Gastroesophageal sphincter (tissue), 4 donors: ENCODE measurements around the gene CASP12. TPM values are rescaled to one million over a fixed set of nuclear protein-coding genes. Genes with fewer than 3 reads are reported as not detected.
A peak's percentile ranks its signal among the peaks of the same experiment; 100 is the strongest.

Experiments
- ATAC-seq: fragments of 150-250 bp; one replicate; pipeline ENCODE4 v1.9.1; 2016; ENCODE audit warnings: mild to moderate bottlenecking, moderate library complexity
- H3K27ac ChIP-seq, 4 donors: fragments of 200-600 bp; sonication (generic) in 3 of 4; 1 replicate in 3 of 4; 2 replicates in 1 of 4; pipeline ENCODE4 v1.5.1; 2016 to 2019
- H3K27me3 ChIP-seq: fragments of 200-600 bp; sonication (generic); one replicate; pipeline ENCODE4 v1.5.1; 2019
- H3K36me3 ChIP-seq, 2 donors: fragments of 200-600 bp; sonication (generic); one replicate each; pipeline ENCODE4 v1.5.1; 2019; ENCODE audit warnings: control low read depth in 1 of 2
- H3K4me1 ChIP-seq, 3 donors: fragments of 200-600 bp; sonication (generic); 1 replicate in 2 of 3; 2 replicates in 1 of 3; pipeline ENCODE4 v1.5.1; 2016 to 2019; ENCODE audit warnings: control low read depth in 2 of 3
- H3K4me3 ChIP-seq, 2 donors: fragments of 200-600 bp; sonication (generic); one replicate each; pipeline ENCODE4 v1.5.1; 2019; ENCODE audit warnings: mild to moderate bottlenecking in 1 of 2, moderate library complexity in 1 of 2
- H3K9me3 ChIP-seq, 3 donors: fragments of 200-600 bp; sonication (generic); one replicate each; pipeline ENCODE4 v1.5.1; 2017 to 2019; ENCODE audit warnings: control low read depth in 2 of 3
- CTCF ChIP-seq, 4 experiments: fragments of 200-600 bp in 2 of 4; fragments of 450-650 bp in 2 of 4; sonication (generic) in 1 of 4; IDR thresholded peaks; one replicate each; pipeline ENCODE4 v1.5.1; 2017 to 2019; ENCODE audit warnings: antibody characterized with exemption in 4 of 4, mild to moderate bottlenecking in 2 of 4, moderate library complexity in 2 of 4
- EP300 ChIP-seq: sonication (generic); formaldehyde crosslinking; IDR thresholded peaks from one replicate; pipeline ENCODE4 v1.6.1; 2017; ENCODE audit warnings: antibody characterized with exemption, mild to moderate bottlenecking
- POLR2A ChIP-seq, 2 donors: fragments of 450-650 bp; IDR thresholded peaks; one replicate each; pipeline ENCODE4 v1.6.1; 2017; ENCODE audit warnings: antibody characterized with exemption in 2 of 2, mild to moderate bottlenecking in 2 of 2, moderate library complexity in 1 of 2
- POLR2AphosphoS5 ChIP-seq: sonication (generic); formaldehyde crosslinking; IDR thresholded peaks from one replicate; pipeline ENCODE4 v1.6.1; 2017; ENCODE audit warnings: antibody characterized with exemption
- WGBS, 2 donors: methylation state at CpG; one replicate each; pipeline ENCODE4 v1.1.5; 2018; ENCODE audit warnings: low coverage in 1 of 2; 5-methylcytosine and 5-hydroxymethylcytosine counted together
- total RNA-seq, 4 donors: library from RNA; depleted of rRNA; stranded (reverse); fragments of >200 nt; gene quantifications; one replicate each; pipeline ENCODE4 v1.1.0, GENCODE V29; 2016

CASP12 gene
- total RNA-seq, 4 donors from 2014 or later = 1.2 to 8.9 (median 2.2) TPM

GRCh38 chr11:104905271-104905670 is 7.0 kb upstream of the CASP12 start:
- ATAC-seq = no peak
- Histone ChIP-seq H3K4me3 (no peak overlapping the region), H3K36me3 (peaks cover 0 to 6% of the 10 kb centered on the region in 2 donors), H3K27me3 (no peaks in the 10 kb centered on the region), H3K27ac (no peak overlapping the region), H3K4me1 (no peaks in the 10 kb centered on the region), H3K9me3 (no peaks in the 10 kb centered on the region)
- WGBS, 2 donors = 94% methylated on average over 4 of the region's 4 CpGs
- TF ChIP-seq EP300 (no peak), POLR2A (IDR thresholded peaks at IDR 0.05) (no peak), POLR2AphosphoS5 (no peak), CTCF (IDR thresholded peaks at IDR 0.05) (no peak)

GRCh38 chr11:104899226-104899625 is 966 bp upstream of the CASP12 start:
- Histone ChIP-seq H3K36me3 (peaks cover 0 to 6% of the 10 kb centered on the region in 2 donors), H3K9me3 (no peaks in the 10 kb centered on the region), H3K4me3 (no peak overlapping the region), H3K27me3 (no peaks in the 10 kb centered on the region), H3K4me1 (peaks cover 0 to 52% (median 15%) of the 10 kb centered on the region in 3 donors), H3K27ac (peak overlapping the region in 2 of 4 donors; percentile 76 to 79)
- ATAC-seq = no peak
- no peak for TF ChIP-seq CTCF (IDR thresholded peaks at IDR 0.05)

GRCh38 chr11:104898685-104899013 is 389 bp upstream of the CASP12 start:
- TF ChIP-seq EP300 (no peak), POLR2AphosphoS5 (no peak), POLR2A (IDR thresholded peaks at IDR 0.05) (no peak), CTCF (IDR thresholded peaks at IDR 0.05) (no peak)
- peak; percentile 64 for ATAC-seq
- Histone ChIP-seq H3K4me3 (peak overlapping the region; percentile 44 to 57), H3K9me3 (no peaks in the 10 kb centered on the region), H3K36me3 (peaks cover 0 to 6% of the 10 kb centered on the region in 2 donors), H3K4me1 (peaks cover 0 to 58% (median 15%) of the 10 kb centered on the region in 3 donors), H3K27ac (peak overlapping the region; percentile 76 to 83 (median 80)), H3K27me3 (no peaks in the 10 kb centered on the region)
- WGBS, 2 donors = 0 to 50% methylated on average over 1 of the region's 1 CpG

GRCh38 chr11:104895634-104896033 is 2.6 kb downstream of the CASP12 start:
- 7 to 12% methylated on average over 2 of the region's 2 CpGs for WGBS, 2 donors
- Histone ChIP-seq H3K4me1 (peaks cover 0 to 73% (median 15%) of the 10 kb centered on the region in 3 donors), H3K27me3 (no peaks in the 10 kb centered on the region), H3K4me3 (peak overlapping the region in 1 of 2 donors; percentile 14), H3K27ac (peak overlapping the region; percentile 30 to 64 (median 52)), H3K36me3 (peaks cover 0 to 7% of the 10 kb centered on the region in 2 donors), H3K9me3 (no peaks in the 10 kb centered on the region)
- no peak for ATAC-seq
- TF ChIP-seq EP300 (no peak), POLR2AphosphoS5 (no peak), POLR2A (IDR thresholded peaks at IDR 0.05) (no peak), CTCF (IDR thresholded peaks at IDR 0.05) (no peak)

- 95 to 100% methylated on average over 1 of the region's 1 CpG for WGBS, 2 donors
- no peak for ATAC-seq
- TF ChIP-seq CTCF (IDR thresholded peaks at IDR 0.05) (no peak), POLR2A (IDR thresholded peaks at IDR 0.05) (no peak), POLR2AphosphoS5 (no peak), EP300 (no peak)
- no peaks in the 10 kb centered on the region for H3K9me3 ChIP-seq
- H3K27ac ChIP-seq = no peak overlapping the region
- peaks cover 0 to 67% (median 15%) of the 10 kb centered on the region in 3 donors for H3K4me1 ChIP-seq
- H3K27me3 ChIP-seq = no peaks in the 10 kb centered on the region
- H3K4me3 ChIP-seq = no peak overlapping the region
- peaks cover 0 to 7% of the 10 kb centered on the region in 2 donors for H3K36me3 ChIP-seq
Observed at GRCh38 chr11:104893876-104894275, 4.4 kb downstream of the CASP12 start.
